HUES48 (cell line): Measurements from ENCODE around the gene TNS1.

Experiments
- H3K27ac ChIP-seq: one replicate; pipeline ENCODE4 v1.7.0; 2013; ENCODE audit warnings: low read depth, low read length, inconsistent platforms
- H3K27me3 ChIP-seq: 2 replicates; pipeline ENCODE4 v1.6.1; 2013; ENCODE audit warnings: mild to moderate bottlenecking, low read length; ENCODE audit not compliant: control insufficient read depth, insufficient read depth
- H3K36me3 ChIP-seq: 2 replicates; pipeline ENCODE4 v1.6.1; 2013; ENCODE audit warnings: low read length; ENCODE audit not compliant: control insufficient read depth, insufficient read depth
- H3K4me1 ChIP-seq: 2 replicates; pipeline ENCODE4 v1.6.1; 2013; ENCODE audit warnings: mild to moderate bottlenecking, low read length; ENCODE audit not compliant: control insufficient read depth, insufficient read depth
- H3K4me3 ChIP-seq: 2 replicates; pipeline ENCODE4 v1.5.1; 2013; ENCODE audit warnings: mild to moderate bottlenecking, low read depth, low read length
- H3K9ac ChIP-seq: 2 replicates; pipeline ENCODE4 v1.6.1; 2013; ENCODE audit warnings: mild to moderate bottlenecking, low read depth, low read length, moderate library complexity
- H3K9me3 ChIP-seq: 2 replicates; pipeline ENCODE4 v1.6.1; 2013; ENCODE audit warnings: low read length; ENCODE audit not compliant: control insufficient read depth, insufficient read depth

The TNS1 gene

GRCh38 chr2:217920879-217921603, 81.8 kb downstream of the TNS1 start:
- H3K4me3 ChIP-seq: no peak overlapping the region
- H3K9me3 ChIP-seq: no peaks in the 10 kb centered on the region
- peaks cover 47% of the 10 kb centered on the region for H3K4me1 ChIP-seq
- H3K9ac ChIP-seq: no peak overlapping the region
- H3K27ac ChIP-seq: peak overlapping the region; percentile 59
- H3K36me3 ChIP-seq: no peaks in the 10 kb centered on the region
- H3K27me3 ChIP-seq: no peaks in the 10 kb centered on the region

GRCh38 chr2:217919781-217920351, 82.9 kb downstream of the TNS1 start:
- peaks cover 47% of the 10 kb centered on the region for H3K4me1 ChIP-seq
- no peaks in the 10 kb centered on the region for H3K9me3 ChIP-seq
- H3K27ac ChIP-seq: peak overlapping the region; percentile 76
- no peak overlapping the region; the same call in 1 of the 2 replicates for H3K9ac ChIP-seq
- H3K36me3 ChIP-seq: no peaks in the 10 kb centered on the region
- H3K27me3 ChIP-seq: no peaks in the 10 kb centered on the region
- no peak overlapping the region for H3K4me3 ChIP-seq

GRCh38 chr2:217919204-217919603, 83.6 kb downstream of the TNS1 start:
- Histone ChIP-seq H3K4me1 (peaks cover 47% of the 10 kb centered on the region), H3K27me3 (no peaks in the 10 kb centered on the region), H3K9me3 (no peaks in the 10 kb centered on the region), H3K27ac (peak overlapping the region; percentile 76), H3K36me3 (no peaks in the 10 kb centered on the region), H3K4me3 (no peak overlapping the region), H3K9ac (no peak overlapping the region; the same call in 1 of the 2 replicates)

DNA sequence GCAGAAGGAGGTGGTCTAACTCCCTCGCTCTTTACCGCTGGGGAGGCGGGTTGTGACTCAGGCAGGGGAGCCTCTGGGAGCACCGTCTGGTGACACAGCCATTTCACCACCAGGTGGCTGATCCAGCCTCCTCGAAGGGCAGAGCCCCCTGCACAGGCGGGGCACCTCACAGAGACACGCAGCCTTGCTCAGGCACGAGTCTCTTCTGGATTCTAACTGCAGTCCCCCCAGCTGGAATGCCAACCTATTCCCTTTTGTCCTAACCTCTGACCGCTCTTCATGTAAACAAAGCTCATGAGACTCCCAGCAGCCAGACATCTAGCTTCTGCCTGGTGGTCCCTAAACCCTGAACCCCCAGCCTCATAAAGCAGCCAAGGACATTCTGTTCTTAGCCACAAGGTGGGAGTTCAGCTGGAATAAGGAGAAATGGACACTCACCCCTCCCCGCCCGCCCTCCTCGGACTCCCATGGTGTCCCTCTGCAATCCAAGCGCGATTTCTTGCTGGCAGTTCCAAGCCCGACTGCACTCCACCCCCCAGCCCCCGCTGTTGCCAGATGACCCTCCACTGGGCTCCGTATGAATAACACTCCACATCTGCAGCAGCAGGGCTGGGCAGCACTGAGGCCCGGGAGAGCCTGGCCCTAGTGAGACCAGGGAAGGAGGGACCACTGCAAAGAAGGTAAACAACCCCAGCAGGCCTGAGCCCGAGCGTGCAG, 84.3 kb downstream of the TNS1 start:
- H3K4me3 ChIP-seq: no peak overlapping the region
- H3K27me3 ChIP-seq: no peaks in the 10 kb centered on the region
- H3K4me1 ChIP-seq: peaks cover 47% of the 10 kb centered on the region
- H3K36me3 ChIP-seq: no peaks in the 10 kb centered on the region
- H3K9ac ChIP-seq: no peak overlapping the region
- H3K9me3 ChIP-seq: no peaks in the 10 kb centered on the region
- peak overlapping the region; percentile 76 for H3K27ac ChIP-seq

DNA sequence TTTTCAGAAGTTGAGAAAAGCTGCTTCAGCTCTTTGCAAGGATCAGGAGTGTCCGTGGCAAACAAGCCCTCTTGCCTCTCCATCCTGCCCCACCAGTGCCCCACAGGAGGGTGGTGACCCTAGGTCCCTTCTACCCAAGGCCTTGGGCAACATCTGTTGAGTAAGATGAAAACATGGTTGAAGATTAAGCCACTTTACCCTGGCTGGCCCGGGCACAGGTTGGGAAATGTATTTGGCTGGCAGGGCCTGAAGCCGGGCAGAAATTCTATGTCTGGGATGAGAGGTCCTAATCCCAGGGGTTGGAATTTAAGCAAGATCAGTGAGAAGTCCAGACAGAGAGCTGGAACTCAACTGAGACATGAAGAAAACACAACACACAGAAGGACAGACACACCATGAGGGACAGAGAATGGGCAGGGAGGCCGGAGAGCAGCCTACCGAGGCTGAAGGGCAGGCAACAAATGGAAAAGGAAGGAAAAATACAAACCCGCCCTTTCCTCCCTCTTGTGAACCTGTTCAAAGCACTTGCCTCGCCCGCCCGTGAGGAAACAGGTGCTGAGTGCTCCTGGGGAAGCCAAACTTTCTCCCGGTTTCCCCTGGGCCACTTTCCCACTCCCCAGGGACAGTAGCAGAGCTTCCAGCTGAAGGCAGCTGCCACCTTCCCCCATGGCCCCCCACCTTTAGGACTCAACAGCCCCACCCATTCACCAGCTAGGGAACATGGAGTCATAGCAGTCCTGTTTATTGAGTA, 86.1 kb downstream of the TNS1 start:
- Histone ChIP-seq H3K4me1 (peaks cover 50% of the 10 kb centered on the region), H3K9me3 (no peaks in the 10 kb centered on the region), H3K27me3 (peaks cover 2% of the 10 kb centered on the region; the same call in 1 of the 2 replicates), H3K36me3 (no peaks in the 10 kb centered on the region), H3K27ac (no peak overlapping the region), H3K9ac (no peak overlapping the region), H3K4me3 (no peak overlapping the region)

DNA sequence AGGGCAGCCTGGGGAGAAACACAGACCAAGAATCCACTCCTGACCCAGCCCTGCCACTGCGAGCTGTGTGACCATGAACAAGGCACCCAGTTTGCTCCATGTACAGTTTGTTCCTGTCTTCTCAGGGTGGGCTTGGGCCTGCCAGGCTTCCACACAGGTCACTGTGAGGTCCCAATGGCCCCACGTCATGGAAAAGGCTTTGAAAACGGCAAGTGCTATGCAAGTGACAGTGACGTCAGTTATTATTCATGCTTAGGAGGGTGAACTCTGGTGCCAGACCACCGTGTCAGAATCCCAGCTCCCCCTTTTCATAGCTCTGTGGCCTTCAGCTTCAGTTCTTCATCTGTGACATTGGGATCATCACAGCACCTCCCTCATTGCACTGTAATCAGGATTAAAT, 87.1 kb downstream of the TNS1 start:
- H3K27ac ChIP-seq: no peak overlapping the region
- H3K4me1 ChIP-seq: peaks cover 43% of the 10 kb centered on the region
- H3K36me3 ChIP-seq: no peaks in the 10 kb centered on the region
- peaks cover 2% of the 10 kb centered on the region; the same call in 1 of the 2 replicates for H3K27me3 ChIP-seq
- H3K9me3 ChIP-seq: no peaks in the 10 kb centered on the region
- no peak overlapping the region for H3K4me3 ChIP-seq
- H3K9ac ChIP-seq: no peak overlapping the region

DNA sequence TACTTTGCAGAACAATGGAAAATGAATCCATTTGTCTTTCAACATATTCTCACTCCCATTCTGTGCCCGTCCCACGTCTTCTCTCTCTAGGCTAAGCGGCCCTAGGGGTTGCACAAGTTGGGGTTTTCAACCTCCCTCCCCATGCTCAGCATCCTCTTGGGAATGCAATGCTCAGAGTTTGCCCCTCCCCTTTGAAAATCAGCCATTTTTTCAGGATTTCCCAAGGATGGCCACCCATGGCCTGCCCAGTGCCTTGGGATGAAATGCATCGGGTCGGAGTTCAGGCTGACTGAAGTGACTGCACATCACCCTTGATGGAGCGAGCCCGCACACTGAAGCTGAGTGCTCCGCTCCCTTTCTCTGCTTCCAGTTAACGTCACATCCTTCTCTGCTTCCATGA, 87.9 kb downstream of the TNS1 start:
- Histone ChIP-seq H3K27me3 (peaks cover 2% of the 10 kb centered on the region; the same call in 1 of the 2 replicates), H3K4me1 (peaks cover 35% of the 10 kb centered on the region), H3K4me3 (no peak overlapping the region), H3K9me3 (no peaks in the 10 kb centered on the region), H3K27ac (no peak overlapping the region), H3K36me3 (no peaks in the 10 kb centered on the region), H3K9ac (no peak overlapping the region)

GRCh38 chr2:217914078-217914477, 88.7 kb downstream of the TNS1 start:
- H3K4me1 ChIP-seq: peaks cover 27% of the 10 kb centered on the region
- H3K9me3 ChIP-seq: no peaks in the 10 kb centered on the region
- H3K36me3 ChIP-seq: no peaks in the 10 kb centered on the region
- H3K9ac ChIP-seq: no peak overlapping the region
- no peak overlapping the region for H3K4me3 ChIP-seq
- H3K27ac ChIP-seq: no peak overlapping the region
- H3K27me3 ChIP-seq: peaks cover 2% of the 10 kb centered on the region; the same call in 1 of the 2 replicates

DNA sequence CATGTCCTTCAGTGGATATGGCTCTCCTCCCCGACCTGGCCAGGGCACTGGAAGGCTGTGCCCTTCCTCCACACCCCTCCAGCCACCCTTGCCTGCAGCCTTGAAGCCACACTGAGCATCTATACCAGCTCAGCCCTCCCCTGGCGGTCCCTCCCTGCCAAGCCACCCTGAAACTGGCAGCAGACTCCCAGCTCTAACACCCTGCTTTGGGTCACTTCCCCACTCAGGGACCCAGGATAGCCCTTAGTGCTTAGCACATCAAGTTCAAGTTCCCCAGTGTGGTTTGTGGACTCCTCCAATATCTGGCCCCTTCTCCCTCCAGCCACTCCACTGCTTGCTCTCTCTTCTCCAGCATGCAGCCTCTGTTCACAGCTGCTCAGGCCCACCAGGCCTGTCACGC, 89.4 kb downstream of the TNS1 start:
- no peaks in the 10 kb centered on the region for H3K9me3 ChIP-seq
- peaks cover 22% of the 10 kb centered on the region for H3K4me1 ChIP-seq
- peaks cover 2% of the 10 kb centered on the region; the same call in 1 of the 2 replicates for H3K27me3 ChIP-seq
- no peak overlapping the region for H3K9ac ChIP-seq
- no peak overlapping the region for H3K27ac ChIP-seq
- H3K36me3 ChIP-seq: no peaks in the 10 kb centered on the region
- H3K4me3 ChIP-seq: no peak overlapping the region

- no peaks in the 10 kb centered on the region for H3K9me3 ChIP-seq
- 0 out of 2 replicates have a peak overlapping the region, but pooled peaks have one; percentile 1 for H3K4me3 ChIP-seq
- peaks cover 2% of the 10 kb centered on the region; the same call in 1 of the 2 replicates for H3K27me3 ChIP-seq
- no peak overlapping the region for H3K27ac ChIP-seq
- no peaks in the 10 kb centered on the region for H3K36me3 ChIP-seq
- H3K4me1 ChIP-seq: peaks cover 15% of the 10 kb centered on the region
- no peak overlapping the region for H3K9ac ChIP-seq
Measured at GRCh38 chr2:217912098-217913024, 90.4 kb downstream of the TNS1 start.
